Fibroblast of skin of left biceps (primary cell): ENCODE data around the gene ARHGAP4.

Source experiments
- DNase-seq, 2 experiments: peaks; one replicate each; pipeline ENCODE4 v3.0.0-alpha.2; 2013; ENCODE audit warnings: low read depth in 2 of 2

ARHGAP4 gene

DNA sequence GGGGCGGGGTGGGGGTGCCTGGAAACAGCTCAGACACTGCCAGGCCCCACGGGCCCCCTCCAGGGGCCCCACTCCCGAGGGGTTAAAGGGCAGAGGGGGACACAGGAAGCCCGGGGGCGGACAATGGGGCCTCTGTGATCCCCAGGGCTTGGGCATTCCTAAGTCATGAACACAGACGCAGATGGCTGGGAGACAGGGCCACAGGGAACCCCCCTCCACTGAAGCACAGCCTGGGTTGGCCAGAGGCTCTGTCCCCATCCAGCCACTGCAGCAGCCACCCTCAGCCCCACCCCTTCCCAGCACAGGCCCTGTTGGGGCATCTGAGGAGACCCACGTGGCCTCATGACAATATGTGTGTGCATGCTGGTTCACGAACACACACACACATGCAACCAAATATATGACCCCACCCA lies 44.0 kb downstream of the ARHGAP4 start:
- no peak for DNase-seq

DNA sequence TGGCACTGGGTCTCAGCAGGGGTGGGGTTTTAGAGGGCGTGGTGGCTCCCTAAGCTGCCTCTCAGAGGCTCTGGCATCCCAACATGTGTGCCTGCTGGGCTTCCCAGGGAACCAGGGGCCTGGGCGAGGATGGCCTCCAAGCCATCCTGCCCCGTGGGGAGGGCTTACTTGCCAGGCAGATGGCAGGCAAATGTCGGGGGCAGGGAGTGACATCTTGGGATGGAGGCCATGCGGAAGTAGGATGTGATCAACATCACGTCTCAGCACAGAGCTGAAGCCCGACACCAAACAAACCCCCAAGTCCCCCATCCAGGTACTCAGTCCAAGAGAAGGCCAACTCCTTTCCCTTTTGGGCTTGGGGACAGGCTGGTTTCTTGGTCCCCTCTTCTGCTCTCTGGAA lies 44.8 kb downstream of the ARHGAP4 start:
- no peak for DNase-seq

DNA sequence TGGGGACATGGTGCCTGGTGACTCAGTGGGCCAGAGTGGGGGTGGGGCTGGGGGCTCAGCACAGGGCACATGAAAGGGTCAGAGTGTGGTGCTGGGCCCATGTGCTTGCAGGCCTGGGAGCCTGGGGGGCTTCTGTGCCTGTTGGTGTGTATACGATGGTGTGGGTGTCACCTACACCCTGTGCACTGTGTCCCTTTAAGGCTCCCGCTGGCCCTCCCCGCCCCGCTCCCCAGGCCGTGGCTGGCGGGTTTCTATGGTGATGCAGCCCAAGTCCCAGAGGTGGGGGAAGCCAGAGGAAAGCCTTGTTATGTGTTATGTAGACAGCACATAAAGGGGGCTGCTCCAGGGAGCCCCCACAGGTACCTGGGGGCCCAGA lies 45.6 kb downstream of the ARHGAP4 start:
- DNase-seq = no peak

DNA sequence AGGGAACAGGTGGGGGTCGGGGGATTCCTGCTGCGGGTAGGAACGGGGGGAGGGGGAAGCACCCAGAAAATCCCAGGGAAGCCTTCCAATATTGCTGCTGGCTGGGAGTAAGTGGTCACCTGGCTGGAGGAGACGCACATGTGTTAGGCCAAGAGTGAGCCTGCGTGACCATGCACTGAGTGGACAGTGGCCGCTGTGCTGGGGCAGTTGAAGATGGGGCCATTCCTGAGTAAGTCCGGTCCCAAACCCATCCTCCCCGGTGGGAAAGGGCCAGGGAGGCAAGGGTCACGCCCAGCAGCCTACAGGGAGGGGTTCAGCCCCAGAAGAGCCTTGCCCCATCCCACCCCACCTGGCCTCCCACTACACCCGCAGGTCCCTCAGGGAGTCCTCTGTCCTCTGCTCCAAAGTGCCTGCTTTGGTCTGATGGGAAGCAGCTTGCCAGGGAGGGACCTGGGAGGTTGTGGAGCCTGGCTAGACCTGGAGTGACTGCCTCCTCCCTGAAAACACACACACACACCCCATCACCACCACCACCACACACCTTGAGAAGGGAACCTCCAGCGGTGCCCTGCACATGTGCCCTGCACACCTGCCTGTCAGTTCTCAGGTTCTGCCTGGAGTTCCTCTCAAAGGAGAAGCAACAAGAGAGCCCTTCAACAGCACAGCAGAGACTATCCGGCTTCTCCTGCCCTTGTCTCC lies 46.2 kb downstream of the ARHGAP4 start:
- no peak for DNase-seq

DNA sequence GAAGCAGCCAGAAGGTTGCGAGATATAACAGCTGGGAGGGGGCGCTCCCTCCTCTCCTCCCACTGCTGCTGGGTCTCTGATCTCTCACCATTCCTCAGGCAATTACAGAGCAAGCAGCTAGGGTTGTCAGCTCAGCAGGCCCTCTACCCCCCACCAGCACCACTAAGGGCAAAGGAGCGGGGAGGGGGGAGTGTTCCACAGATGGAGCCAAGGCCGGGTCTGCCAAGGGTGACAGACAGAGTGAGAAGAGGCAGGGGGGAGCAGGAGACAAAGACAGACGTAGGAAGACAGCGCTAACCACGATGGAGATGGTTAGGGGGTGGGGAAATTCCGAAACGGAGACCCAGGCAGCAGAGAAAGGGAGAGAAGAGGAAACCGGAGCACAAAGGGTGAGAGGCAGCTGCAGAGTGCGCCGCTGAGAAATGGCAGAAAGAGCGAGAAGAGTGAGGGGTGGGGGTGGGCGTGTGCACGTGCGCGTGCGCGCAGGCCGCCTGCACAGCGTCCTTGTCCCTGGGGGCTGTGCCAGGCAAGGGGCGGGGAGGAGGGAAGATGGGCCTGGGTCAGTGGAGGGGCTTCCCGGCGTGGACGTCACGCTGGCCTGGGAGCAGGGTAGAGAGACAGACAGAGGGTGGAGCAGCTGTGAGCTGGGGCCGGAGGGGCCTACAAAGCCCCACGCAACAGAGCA lies 47.0 kb downstream of the ARHGAP4 start:
- no peak for DNase-seq

DNA sequence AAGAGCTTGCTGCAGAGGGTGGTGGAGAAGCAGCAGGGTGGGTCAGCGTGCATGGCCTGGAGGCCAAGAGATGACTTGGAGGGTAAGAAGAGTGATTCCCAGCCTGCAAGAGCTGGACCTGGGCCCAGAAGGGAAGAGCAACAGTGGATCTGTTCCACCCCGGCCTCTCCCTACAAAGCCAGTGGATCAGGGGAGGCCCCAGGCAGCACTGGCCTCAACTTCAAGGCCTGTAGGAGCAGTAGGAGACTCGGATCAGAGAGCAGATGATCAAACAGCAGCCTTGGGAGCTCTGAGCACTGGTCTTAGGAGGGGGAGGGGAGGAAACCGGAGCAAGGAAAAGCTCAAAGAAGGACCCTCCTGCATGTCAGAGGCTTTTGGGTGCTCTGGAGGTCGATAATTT lies 47.7 kb downstream of the ARHGAP4 start:
- no peak for DNase-seq

DNA sequence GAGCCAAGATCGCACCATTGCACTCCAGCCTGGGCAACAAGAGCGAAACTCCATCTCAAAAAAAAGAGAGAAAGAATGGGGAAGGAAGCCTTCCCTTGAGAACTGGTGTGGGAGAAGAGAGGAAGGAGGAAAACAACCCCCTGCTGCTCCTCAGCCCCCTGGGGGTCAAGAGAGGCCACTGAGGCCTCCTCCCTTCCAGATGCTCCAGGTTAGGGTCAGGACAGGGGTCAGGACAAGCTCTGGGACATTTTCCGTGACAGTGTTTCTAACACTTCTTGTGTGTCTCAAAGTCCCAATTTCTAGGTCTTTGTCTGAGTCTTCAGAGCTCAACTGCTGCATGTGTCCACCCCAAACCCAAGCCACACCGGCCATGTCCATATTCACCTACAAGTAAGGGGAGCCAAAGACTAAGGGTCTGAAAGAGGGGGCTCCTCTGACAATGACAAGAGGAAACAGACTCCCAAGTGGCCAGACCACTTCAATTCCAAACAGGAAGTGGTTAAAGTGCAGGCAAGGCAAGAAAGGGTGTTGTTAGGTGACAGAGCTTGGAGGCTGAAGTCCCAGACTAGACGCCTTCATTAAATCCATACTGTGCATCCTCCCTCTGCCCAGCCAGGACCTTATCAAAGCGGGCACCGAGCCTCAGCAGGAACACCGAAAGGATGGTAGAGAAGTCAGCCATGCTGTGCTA lies 48.3 kb downstream of the ARHGAP4 start:
- no peak for DNase-seq

DNA sequence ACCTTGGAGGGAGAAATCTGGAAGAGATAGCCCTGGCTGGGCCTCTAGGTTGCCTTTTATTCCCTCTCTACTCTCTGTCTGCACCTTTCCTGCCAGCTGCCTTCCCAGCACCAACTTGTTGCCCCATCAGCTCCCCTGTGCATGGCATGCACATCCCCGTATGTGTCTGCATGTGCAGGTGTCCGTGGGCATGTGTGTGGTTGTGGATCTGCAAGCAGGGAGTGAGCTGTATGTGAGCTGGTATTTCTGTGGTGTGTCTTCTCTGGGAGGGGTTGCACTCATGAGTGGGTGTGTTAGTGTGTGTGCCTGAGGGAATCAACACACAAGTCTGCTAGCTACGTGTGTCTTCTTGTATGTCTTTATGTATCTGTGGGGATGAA lies 50.0 kb downstream of the ARHGAP4 start:
- no peak for DNase-seq

DNA sequence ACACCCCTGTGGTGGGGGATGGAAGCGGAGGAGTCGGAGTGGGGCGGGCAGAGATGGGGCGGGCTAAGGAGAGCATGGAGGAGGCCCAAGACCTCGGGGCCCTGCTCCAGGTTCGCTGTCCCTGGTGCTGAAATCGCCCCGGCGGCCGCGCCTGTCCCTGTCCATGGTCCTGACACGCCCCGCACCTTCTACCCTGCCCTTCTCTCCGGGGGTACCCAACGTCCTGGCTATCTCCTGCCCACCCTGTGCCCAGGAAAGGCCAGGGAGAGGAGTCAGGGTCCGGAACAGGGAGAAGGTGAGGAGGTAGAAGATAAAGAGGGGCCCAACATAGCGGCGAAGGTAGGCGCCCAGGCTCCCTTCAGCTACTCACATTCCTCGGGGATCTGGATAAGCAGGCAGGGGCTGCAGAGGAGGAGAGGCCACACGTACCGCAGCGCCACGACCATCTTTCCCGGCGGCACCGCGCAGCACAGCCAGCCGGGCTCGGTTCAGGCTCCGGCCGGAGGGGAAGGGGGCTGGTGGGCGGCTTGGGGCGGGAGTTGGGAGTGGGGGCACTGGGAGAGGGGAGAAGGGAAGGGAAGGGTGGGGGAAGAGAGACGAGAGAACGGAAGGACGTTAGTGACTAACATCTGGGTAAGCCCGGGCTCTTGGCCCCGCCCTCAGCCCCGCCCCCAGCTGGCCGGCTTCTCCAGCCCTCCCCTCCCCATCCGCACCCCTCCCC lies 50.5 kb downstream of the ARHGAP4 start:
- no peak for DNase-seq

DNA sequence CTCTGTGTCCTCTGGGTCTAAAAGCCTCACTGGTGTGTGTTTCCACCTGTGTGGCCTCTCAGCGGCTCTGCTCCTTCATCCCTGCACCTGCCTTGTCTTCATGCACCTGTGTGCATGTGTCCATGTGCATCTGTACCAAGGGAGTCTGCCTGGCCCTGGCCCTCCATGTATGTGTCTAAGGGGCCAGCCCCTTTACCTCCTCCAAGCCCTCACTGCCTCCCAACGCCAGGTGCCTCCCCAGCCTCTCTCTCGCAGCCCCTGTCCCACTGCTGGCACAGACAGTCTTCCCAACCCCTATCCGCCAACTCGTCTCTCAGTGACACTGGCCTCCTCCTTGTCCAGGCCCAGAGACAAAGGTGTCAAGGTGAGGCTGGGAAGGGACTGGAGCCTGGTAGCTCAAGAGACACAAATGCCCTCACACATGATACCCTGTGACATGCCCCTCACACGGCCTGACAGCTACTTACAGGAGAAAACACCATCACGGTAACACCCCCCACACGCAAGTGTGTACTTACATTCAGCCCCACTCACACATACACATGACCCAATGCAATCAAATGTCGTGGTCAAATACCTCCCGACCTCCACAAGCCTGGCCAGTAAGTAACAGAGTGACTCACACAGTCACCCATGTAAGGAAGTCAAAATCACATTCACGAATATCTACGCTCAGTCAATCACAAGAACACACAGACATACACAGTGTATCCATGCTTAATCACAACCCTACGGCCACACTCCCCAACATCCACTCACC lies 51.5 kb downstream of the ARHGAP4 start:
- DNase-seq = no peak

DNA sequence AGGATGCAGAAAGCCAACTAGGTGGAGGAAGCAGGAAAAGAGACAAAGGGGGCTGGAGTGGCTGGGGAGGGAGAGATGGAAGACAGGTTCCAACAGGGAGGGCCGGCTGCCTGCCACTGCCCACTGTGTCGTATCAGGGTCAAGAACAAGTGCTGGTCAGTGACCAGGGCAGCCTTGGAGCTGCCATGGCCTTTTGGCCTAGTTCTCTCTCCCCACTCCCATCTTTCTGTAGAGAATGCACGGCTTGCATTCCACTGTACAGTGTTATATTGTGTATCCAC lies 52.0 kb downstream of the ARHGAP4 start:
- no peak for DNase-seq

DNA sequence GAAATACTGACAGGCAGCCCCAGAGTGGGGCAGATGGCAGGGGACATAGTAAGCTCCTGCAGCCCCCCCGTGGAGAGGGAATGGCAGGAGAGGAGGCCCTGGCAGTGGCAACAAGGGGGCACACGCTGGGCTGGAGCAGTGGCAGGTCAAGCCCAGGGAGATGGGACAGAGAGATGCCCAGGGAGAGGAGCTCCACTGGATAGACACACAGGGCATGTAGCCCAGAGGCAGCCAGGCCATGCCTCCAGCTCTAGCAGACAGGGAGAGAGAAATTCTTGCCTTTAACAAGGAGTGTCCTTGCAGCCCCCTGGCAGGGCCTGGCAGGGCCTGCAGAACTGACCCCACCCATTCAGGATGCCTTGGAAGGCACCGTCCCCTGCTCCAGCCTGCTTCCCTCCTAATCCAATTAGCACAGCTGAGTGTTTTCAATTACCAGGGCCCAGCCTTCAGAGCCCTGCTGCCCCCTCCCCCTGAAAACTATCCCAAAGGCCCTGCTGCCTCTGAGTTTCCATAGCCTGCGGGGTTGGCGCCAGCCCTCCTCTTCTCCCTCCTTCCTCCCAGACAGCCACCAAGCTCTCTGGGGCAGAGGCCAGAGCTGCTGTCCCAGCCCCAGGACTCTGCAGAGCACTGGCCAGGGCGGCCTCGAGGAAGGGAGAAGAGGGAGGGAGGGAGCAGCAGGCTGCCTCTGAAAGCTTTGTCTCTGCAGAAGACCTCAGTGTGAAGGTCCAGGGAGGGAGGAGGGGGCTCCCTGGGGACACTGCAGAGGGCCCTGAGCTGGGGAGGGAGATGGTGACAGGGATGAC lies 52.6 kb downstream of the ARHGAP4 start:
- DNase-seq = no peak

DNA sequence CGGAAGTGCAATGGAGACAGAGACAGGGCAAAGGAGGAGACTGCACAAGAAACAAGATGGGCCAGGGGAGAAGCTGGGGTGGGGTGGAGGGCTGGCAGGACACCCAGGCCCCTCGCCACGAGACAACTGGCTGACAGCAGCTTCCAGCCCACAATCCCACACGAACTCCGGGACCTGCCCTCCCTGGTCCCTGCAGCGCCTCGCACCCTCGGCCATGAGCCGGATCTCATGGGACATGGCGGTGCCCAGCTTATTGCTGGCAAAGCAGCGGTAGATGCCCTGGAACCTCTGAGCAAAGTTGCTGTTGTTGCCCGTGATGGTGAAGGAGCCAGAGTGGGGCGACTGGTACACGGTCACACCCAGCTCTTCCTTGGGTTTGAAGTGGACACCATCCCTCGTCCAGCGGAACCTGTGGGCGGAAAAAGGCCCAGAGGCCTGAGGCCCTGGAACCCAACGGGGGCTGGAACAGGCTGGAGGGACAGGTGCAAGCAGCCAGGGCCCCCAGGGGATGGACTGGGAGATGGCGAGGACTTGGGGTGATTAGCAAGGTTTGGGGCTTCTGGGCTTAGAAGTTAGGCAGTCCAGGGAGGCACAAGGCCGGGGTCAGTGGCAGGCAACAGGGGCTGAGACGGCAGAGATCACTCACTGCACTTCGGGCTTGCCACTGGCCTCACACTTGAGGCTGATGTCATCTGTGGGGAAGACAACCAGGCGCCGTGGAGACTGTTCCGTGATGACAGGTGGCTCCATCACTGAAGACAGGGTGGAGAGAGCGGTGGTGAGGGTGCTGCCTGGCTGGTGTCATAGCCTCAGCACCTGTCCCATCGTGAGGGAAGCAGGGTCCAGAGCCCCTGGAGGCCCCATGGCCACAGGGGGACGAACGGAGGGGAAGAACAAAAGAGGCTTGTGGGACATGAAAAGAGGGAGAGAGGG lies 53.9 kb downstream of the ARHGAP4 start:
- DNase-seq = no peak

DNA sequence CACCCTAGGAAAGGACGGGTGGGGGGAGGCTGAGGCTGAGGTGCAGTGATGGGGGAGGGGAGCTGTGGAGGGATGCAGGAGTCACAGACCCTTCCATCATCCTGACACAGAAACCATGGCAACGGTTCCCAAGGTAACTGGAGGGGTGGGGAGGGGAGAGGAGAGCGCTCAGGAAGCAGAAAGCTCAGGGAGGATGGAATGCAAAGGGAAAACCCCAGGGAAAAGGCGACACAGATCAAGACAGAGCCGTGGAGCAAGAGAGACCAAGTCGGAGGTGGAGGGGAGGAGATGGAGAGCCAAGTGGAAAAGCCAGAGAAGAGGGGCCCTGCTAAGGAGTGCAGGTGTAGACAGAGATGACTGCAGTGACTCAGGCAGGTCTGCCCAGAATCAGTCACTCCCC lies 54.6 kb downstream of the ARHGAP4 start:
- DNase-seq = no peak

DNA sequence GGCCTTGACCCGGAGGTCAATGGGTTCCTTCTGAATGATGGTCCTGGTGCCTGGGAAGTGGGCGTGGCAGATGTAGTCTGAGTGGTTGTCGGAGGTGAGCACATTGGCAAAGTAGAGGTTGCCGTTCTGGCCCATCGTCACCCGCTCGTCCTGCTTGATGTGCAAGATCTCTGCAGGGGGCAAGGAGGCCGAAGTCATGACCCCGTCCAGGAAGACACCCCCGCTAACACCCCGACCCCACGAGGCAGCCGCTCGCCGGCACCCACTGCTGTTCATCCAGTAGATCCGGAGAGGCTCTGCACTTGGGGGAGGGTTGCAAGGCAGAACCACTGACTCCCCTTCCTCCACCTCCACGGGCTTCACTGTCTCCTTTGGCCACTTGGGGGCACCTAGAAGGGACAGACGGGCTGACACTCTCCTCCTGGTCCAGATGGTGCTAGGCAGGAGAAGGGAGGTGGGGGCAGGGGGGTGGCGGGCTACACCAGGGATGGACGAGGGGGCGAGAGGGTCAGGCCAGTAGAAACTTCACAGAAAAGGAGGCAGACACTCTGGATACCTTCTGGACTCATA lies 55.2 kb downstream of the ARHGAP4 start:
- DNase-seq = no peak

DNA sequence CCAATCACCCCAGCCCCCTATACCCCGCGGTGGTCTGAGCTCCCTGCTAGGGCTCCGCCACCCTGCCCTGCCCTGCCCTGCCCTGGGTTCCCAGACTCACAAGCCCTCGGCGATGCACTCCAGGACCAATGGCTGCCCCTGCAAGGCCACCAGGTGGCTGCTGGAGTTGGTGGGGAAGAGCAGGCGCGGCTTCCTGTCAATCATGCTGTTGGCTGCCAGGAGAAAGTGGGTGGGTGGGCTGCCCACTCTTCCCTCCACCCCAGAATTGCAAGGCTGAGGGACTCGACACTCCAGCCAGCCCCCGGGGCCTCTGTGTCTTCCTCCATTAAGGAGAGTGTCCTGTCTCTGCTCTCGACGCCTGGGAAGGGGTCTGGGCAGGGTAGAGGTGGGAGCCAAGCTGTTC lies 55.8 kb downstream of the ARHGAP4 start:
- no peak for DNase-seq

DNA sequence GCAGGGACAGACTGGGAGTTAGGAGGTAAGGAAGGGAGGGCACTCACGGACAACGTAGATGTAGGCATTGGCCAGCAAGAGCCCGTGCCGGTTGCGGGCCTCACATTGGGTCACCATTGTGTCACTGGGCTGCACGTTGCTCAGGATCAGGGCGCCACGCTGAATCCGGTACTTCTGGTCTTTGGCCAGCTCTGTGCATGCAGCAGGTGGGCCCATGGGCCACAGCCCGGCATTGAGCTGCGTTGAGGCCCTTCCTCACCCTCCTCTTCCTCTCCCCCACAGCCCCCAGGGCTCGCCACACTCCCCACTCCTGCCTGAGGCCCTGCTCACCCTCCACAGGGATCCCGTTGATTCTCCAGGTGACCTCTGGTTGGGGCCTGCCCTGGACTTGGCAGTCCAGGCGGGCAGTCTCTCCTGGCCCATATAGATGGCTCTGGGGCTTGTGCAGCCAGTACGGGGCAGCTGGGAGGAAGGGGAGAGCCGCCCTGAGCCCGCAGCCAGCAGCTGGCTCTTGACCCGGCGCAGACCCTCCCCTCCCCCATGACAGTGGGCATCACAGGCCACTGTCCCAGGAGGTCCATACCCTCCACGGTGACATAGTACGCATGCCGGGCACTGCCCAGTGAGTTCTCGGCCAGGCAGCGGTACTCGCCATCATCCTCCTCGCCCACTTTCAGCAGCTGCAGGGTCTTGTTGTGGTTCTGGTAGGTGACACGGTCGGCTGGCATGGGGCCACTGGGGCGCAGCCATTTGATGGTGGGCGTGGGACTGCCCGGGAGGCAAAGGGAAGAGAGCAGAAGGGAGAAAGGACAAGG lies 56.4 kb downstream of the ARHGAP4 start:
- no peak for DNase-seq

DNA sequence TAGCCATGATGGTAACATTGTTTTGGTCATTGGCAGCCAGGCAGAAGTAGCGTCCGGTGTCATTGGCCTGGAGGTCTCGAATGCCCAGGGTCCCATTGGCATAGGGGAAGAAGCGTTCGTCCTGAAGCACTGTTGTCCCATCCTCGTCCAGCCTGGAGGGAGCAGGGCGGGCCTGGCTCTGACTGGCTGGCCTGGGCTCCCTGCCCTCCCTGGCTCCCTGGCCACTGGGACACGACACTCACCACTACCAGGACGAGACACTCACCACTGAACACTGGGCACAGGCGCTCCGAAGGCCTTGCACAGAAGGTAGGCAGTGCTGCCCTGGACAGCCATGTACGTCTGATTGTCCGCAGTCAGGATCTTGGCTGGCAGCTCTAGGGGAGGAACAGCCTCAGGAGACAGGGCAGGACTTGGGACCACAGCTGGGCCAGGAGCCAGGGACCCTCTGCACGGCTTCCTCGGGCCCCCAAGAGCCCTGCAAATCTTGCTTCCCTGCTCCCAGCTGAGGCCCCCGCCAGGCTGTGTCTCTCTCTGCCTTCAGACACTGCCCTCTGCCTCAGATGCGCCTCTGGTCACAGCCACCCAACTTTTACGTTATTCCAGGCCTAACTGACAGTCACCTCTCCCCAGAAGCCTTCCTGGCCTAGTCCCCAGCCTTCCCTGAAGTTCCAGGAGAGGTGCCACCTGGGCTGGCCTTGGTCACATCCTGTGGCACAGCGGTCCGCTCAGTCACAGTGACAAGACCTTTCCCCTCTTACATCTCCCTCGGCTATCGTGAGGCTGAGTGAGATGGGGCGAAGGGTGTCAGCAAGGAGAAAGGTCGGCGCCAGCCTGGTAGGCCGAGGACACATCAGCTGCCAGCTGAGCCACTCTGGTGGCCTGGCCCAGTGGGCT lies 57.2 kb downstream of the ARHGAP4 start:
- DNase-seq = no peak
